Raji (cell line): ENCODE results near the gene EGFR.

Experiments
- POLR2A ChIP-seq: IDR thresholded peaks from 2 replicates; pipeline ENCODE4 v1.6.1; 2011; ENCODE audit warnings: low read depth, low read length, control low read depth; ENCODE audit not compliant: insufficient read depth

EGFR gene

DNA sequence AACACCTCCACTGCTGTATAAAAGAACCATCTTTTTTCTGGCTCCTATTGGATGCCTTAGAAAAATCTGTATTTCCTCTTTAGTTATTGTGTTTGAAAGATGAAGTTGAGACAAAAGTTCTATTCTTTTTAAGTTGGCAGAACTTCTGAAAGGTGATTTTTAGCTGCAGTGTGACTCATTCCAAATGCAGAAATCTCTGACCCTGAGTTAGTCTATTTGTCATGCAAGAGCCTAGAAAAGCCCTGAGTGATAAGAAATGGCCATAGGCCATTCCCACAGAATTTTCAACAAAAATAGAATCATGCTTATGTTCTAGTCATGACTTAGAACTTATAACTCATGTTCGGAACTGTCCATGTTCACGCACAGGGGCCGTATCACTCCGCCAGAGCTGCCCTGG, 89.1 kb downstream of the EGFR start:
- no peak for TF ChIP-seq POLR2A

DNA sequence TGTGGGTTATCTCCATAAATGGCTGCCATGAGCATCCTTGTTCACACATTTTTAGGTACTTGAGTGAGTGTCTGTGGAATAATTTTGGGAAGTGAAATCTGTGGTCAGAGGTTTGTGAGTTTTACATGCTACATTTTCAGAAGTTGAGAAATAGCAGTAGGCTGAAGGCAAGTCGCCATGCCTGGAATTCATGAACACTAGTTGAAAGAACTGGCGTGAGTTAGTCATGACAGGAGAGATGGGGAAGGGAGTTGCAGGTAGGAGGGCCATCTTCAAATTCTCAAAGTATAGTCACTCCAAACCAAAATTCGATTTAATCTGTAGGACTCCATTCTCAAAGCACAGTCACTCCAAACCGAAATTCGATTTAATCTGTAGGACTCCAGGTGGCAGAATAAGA, 89.6 kb downstream of the EGFR start:
- no peak for TF ChIP-seq POLR2A

DNA sequence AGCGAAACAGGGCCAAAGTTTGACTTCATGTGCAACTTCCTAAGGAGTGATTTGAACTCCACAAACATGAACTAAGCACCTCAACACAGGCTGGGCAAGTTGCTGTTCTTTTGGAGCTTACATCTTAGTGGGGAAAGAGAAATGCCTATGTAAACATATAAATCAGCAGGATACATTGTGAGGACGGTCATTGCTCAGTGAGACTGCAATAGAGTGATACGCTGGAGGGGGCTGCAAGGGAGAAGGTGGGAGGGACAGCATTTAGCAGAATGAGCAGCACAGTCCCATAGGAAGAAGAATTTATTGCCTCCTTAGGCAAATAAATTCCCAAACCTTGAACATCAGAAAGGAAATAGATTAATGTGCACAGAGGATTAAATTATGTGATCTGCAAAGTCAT, 90.0 kb downstream of the EGFR start:
- no peak for TF ChIP-seq POLR2A

DNA sequence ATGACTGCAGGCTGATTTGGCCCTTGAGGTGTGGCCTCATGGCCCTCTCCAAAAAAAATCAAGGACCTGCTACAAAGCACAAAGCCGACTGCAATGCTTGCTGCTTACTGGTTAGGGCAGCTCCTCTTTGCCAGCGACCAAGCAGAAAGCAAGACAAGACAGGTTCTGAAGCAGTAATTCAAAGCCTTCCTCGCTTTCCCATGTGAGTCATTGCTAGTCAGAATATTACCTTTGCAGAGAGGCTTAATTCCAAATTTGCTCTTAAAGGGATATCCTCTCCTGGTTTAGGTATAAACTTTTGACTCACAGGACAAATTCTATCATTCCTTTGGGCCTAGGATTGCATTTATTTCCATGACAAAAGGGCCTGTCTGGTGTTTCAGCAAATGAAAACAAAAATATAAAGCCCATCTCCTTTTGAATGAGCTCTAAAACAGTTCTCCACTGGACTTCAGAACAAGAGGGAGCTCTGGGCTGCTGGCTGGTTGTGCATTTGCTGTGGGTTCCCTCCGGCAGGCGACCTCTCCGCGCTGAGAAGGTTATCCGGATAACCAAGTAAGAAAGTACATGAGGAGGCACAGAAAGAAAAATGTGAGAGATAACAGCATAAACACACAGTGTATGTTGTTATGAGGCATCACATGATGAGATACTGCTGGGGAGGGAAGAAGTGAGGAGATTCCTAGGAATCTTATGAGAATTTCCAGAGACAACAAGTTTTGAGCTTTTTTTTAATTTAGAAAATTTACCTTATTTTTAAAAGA, 90.8 kb downstream of the EGFR start:
- no peak for TF ChIP-seq POLR2A

DNA sequence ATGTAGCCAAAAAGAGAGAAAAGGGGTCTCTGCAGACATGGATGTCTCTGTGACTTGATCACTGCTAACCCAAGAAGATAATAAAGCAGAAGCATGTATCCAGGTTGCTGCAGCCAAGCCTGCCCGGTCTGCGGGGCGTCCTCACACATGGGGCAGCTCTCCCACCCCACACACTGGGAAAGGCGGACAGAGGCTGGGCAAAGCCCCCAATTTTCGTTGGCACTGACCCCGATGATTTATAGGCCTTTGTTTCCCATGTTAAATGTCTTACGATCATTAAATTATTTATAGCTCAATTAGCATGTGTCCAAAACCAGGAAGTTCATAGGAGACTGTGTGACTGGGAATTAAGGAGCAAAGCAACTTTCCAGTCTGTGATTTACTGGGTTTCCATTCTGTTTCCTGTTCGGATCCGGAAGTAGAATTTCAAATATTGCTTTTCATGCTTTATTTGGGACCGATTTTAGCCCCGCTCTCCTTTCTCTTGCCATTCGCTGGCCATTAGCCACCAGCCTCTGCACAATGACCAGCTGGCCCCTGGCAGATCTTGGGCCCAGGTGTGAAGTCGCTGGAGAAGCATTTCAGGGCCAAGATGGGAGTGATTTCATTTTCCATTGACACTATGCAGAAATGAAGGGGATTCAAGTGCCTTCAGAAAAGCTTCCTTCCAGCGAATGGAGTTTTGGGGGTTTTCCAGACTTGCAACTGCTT, 91.6 kb downstream of the EGFR start:
- no peak for TF ChIP-seq POLR2A

DNA sequence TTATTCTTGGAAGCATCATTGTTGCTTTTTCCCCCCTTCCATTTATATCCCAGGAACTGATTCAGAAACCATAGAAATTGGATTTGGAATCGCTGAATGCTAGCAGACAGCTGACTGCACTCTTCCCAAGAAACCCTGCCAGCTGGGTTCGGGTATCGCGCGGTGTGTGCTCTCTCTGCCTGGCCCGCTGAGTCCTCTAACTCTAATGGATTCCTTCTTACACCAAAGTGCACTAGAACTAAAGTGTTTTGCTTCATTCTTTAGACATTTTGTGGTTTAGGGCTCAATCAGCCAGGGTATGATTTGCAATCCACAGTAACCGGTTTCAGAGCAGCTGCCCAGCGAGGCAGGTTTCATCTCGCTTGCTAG, 92.2 kb downstream of the EGFR start:
- no peak for TF ChIP-seq POLR2A

DNA sequence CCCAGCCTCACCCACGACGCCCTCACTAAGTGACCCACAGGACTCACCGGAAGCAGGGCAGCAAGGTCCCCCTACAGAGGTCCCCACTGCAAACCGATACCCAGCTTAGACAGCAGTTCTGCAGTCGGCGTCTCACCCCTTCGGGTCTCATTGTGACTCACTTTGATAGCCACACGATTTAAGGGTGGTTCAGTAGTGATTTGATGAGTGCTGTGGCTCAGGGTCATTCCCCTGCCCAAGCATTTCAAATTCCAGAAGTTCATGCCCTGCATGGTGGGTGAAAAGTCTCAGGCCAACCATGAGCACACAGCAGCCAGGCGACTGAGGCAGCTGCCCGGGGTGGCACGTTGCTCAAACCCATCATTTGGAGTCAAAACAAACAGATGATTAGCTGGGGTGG, 93.2 kb downstream of the EGFR start:
- TF ChIP-seq POLR2A: no peak

DNA sequence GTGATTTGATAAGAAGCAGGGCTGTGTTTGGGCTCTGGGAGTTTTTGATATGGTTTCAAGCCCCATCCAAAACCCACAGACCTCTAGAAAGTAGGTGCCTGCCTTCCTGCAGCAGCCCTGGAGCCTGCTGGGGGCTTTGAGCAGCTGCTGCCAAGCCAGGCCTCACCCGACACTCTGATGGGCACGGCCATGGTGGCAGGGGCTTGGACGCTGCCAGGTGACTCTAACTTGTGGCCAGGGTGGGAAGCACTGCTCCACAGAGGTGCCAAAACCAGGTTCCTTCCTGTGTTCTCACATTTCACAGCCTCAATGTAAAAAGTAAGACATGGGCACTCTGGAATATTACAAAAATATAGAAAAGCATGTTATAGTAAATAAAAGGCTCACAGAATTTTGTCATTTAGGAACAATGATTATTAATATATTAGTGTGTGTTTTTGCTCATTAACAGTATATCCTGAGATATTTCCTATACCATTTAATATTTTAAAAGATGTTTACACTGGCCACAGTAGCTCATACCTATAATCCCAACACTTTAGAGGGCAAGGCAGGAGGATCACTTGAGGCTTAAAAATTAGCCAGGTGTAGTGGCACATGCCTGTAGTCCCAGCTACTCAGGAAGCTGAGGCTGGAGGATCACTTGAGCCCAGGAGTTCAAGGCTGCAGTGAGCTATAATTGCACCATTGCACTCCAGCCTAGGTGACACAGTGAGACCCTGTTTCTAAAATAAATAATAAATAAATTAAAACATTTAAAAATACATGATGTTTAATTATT, 95.1 kb downstream of the EGFR start:
- TF ChIP-seq POLR2A: no peak

DNA sequence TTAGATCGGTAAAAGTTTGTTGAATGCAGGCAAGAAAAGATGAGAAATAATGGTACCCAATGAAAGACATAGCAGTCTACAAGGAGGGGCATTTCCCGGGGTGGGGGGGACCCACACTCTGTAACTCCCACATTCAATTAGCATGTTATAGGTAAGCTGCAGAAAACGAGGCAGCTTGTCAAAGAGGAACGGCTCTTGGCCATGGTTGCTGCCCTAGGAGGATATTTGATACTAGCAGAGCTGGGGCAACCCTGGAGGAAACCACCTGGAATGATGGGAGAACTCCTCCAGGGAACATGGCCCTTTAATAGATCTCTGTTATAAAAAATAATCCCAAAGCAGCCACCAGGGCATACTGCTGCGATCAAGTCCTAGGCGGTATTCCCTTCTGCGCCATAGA, 98.5 kb downstream of the EGFR start:
- TF ChIP-seq POLR2A: no peak

DNA sequence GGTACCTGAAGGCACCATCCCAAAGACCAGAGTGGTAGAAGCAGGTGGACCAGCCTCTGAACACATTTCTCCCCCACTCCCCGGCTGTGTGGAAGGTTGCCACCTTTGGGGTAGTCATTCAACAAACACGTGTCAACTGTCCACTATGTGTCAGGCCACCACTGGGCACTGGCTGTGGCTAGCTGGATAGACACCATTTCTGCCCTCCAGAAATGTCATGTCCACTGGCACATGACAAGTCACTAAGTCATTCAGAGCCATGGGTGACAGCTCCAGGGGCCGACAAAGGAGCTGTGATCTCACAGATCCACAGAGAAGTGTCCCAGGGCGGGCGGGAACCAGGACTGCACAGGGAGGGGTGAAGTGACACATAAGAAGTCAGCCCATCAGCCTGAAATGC, 99.6 kb downstream of the EGFR start:
- no peak for TF ChIP-seq POLR2A

DNA sequence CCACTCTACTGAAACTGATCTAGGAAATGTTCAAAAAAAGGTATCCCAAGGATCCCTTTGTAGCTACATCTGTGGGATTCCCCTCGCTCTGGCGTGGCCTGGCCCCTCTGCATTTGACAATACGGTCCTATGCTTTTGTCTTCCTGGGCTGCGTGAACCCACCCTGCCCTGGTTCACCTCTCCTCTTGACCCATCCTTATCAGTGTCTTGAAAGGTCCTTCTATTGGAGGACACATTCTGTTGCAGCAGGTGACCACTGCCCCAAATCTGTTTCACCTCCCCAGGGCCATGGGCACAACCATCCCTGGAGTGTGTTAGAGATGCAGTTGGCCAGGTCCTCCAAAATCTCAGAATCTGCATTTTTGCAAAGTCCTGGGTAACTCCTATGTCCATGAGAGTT, 100.8 kb downstream of the EGFR start:
- TF ChIP-seq POLR2A: no peak

DNA sequence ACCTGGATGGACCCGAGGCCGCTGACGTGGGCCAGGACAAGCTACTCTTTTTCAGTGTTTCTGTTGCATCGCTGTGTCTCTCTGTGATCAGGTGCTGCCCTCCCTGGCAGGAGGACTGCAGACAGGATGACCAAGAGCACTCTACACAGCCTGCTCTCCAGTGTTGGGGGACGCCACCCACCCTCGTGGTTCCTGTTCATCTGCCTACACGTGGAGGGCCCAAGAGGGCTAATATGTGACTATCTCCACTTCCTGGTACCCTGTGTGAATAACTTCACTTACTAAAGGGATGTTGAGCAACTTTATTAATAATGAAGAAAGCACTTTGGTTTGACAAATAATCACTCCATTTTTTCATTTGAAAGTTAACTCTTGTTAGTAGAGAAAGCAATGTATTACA, 101.3 kb downstream of the EGFR start:
- no peak for TF ChIP-seq POLR2A

DNA sequence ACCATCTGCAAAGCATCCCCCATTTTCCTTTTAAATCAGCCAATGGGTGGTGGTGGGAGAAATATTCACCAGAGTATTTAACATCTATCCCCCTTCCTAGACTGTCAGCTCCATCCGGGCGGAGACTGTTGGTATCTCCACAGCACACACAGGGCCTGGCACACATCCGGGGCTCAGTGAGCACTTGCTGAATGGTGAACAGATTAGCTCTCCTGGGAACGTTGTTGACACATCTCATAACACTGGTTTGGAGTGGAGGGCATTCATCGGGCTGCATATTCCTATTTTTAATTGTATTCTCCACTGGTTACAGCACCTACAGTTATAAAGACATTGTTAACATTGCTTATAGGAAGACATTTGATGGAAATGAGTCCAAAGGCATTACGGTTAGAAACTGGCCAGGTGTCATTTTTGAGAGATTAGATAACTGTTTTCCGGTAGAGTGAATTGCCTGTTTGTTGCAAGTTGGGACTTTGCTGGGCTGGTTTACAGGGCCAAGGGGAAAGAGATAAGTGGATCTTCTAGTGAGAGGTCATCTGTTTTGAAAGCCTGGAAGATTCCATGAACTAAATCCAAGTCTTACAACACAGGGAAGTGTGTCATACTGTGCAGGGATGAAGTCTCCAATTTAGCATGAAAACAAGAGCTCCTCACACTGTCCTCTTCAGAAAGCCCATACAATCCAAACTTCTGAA, 101.8 kb downstream of the EGFR start:
- TF ChIP-seq POLR2A: no peak

DNA sequence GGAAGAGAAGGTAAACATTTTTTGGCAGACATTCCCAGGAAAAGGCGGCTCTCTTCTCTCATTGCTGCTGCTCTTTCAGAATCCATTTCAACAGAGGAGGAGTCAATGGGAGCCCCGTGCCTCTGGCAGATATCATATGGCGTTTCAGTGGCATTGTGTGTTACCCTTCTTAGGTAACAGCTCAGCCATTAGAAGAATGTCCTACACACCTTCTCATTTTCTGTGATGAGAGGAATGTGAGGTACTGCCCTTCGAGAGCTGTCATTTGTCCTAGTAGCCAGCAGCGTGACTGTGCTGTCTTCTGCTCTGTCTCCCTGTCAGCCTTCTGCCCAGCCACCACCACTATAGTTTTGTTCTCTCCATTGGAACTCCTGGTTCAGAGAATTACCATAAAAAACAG, 102.4 kb downstream of the EGFR start:
- TF ChIP-seq POLR2A: no peak

DNA sequence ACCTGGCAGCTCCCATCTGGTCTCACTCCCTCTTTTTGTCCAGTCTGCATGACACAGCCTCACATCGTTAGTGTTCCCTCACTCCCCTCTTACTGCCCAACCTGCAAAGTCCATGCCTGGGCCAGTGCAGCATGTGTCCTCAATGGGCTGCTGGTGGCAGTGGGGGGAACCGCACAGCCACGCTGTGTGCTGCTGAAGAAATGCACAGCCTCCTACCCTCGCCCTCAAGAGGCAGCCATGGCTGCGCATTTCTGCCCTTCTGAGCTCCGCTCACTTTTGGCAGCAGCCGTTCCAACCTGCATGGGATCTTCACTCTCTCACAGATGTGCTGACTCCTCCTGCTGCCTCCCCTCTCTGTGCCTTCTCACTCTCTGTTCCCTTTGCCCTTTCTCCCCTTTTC, 103.4 kb downstream of the EGFR start:
- TF ChIP-seq POLR2A: no peak
